ENCODE results near the gene PYGB.
A peak's percentile ranks its signal among the peaks of the same experiment; 100 is the strongest.

PYGB gene

GRCh38 chr20:25220810-25221591 is 26.9 kb upstream of the PYGB start:
- Histone ChIP-seq H3K27me3 (ENCODE audit: insufficient read depth, insufficient read length) (no peaks in the 10 kb centered on the region), H3K9me3 (ENCODE audit: insufficient read depth, low read length) (no peaks in the 10 kb centered on the region), H3K4me3 (ENCODE audit: insufficient read length, low read depth) (no peak overlapping the region), H3K36me3 (ENCODE audit: insufficient read depth, insufficient read length, low read length) (peaks cover 69% of the 10 kb centered on the region), H3K4me1 (ENCODE audit: insufficient read depth, insufficient read length) (peaks cover 15% of the 10 kb centered on the region), H3K9ac (ENCODE audit: insufficient read length, low read depth) (no peak overlapping the region)
- DNase-seq (ENCODE audit: low read depth, low spot score) = no peak
- no peak for TF ChIP-seq ZNF274 (IDR thresholded peaks at IDR 0.05; ENCODE audit: low read depth, low read length)
- TF ChIP-seq YY1 (IDR thresholded peaks at IDR 0.05; ENCODE audit: insufficient read depth, insufficient read length) = no peak
- TF ChIP-seq SUZ12 (IDR thresholded peaks at IDR 0.05; ENCODE audit: extremely low read depth, insufficient read depth, insufficient read length) = no peak

GRCh38 chr20:25221592-25222460 is 26.1 kb upstream of the PYGB start:
- H3K4me1 ChIP-seq (ENCODE audit: insufficient read depth, insufficient read length) = peaks cover 15% of the 10 kb centered on the region
- DNase-seq (ENCODE audit: low read depth, low spot score) = no peak
- H3K27me3 ChIP-seq (ENCODE audit: insufficient read depth, insufficient read length) = no peaks in the 10 kb centered on the region
- no peak overlapping the region for H3K4me3 ChIP-seq (ENCODE audit: insufficient read length, low read depth)
- H3K9ac ChIP-seq (ENCODE audit: insufficient read length, low read depth) = no peak overlapping the region
- peaks cover 70% of the 10 kb centered on the region for H3K36me3 ChIP-seq (ENCODE audit: insufficient read depth, insufficient read length, low read length)
- no peaks in the 10 kb centered on the region for H3K9me3 ChIP-seq (ENCODE audit: insufficient read depth, low read length)
- TF ChIP-seq ZNF274 (IDR thresholded peaks at IDR 0.05; ENCODE audit: low read depth, low read length) = no peak
- no peak for TF ChIP-seq SUZ12 (IDR thresholded peaks at IDR 0.05; ENCODE audit: extremely low read depth, insufficient read depth, insufficient read length)
- TF ChIP-seq YY1 (IDR thresholded peaks at IDR 0.05; ENCODE audit: insufficient read depth, insufficient read length) = no peak

- H3K36me3 ChIP-seq (ENCODE audit: insufficient read depth, insufficient read length, low read length) = peaks cover 63% of the 10 kb centered on the region
- peaks cover 15% of the 10 kb centered on the region for H3K4me1 ChIP-seq (ENCODE audit: insufficient read depth, insufficient read length)
- H3K27me3 ChIP-seq (ENCODE audit: insufficient read depth, insufficient read length) = no peaks in the 10 kb centered on the region
- no peaks in the 10 kb centered on the region for H3K9me3 ChIP-seq (ENCODE audit: insufficient read depth, low read length)
- H3K4me3 ChIP-seq (ENCODE audit: insufficient read length, low read depth) = no peak overlapping the region
- peak overlapping the region; percentile 56 for H3K9ac ChIP-seq (ENCODE audit: insufficient read length, low read depth)
- DNase-seq (ENCODE audit: low read depth, low spot score) = no peak
- TF ChIP-seq YY1 (IDR thresholded peaks at IDR 0.05; ENCODE audit: insufficient read depth, insufficient read length) (no peak), SUZ12 (IDR thresholded peaks at IDR 0.05; ENCODE audit: extremely low read depth, insufficient read depth, insufficient read length) (no peak), ZNF274 (IDR thresholded peaks at IDR 0.05; ENCODE audit: low read depth, low read length) (no peak)
These were observed 25.3 kb upstream of the PYGB start for GRCh38 chr20:25222461-25223178.

DNA sequence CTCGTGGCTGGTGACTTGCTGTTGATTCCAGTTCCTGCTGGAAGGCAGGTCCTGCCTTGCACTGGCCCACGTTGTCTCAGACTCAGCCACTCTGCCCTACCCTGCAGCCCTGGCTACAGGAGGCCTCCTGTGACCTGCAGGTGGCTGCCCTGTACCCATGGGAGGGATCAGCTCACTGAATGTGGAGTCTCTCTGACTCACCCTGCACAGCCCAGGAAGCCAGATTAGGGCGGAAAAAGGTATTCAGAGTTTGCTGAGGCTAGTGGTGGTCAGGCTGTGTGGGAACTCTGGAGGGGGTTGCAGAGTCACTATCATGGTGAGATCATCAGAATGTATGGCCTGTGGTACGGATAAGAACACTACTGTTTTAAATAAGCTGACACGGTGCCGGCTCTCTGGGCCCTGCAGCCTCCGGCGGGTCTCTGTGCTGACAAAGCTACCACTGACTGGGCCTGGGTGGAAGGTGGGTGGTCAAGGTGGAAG is 24.7 kb upstream of the PYGB start:
- Histone ChIP-seq H3K4me1 (ENCODE audit: insufficient read depth, insufficient read length) (peaks cover 15% of the 10 kb centered on the region), H3K9me3 (ENCODE audit: insufficient read depth, low read length) (no peaks in the 10 kb centered on the region), H3K9ac (ENCODE audit: insufficient read length, low read depth) (no peak overlapping the region), H3K36me3 (ENCODE audit: insufficient read depth, insufficient read length, low read length) (peaks cover 57% of the 10 kb centered on the region), H3K4me3 (ENCODE audit: insufficient read length, low read depth) (no peak overlapping the region), H3K27me3 (ENCODE audit: insufficient read depth, insufficient read length) (no peaks in the 10 kb centered on the region)
- TF ChIP-seq YY1 (IDR thresholded peaks at IDR 0.05; ENCODE audit: insufficient read depth, insufficient read length) (no peak), SUZ12 (IDR thresholded peaks at IDR 0.05; ENCODE audit: extremely low read depth, insufficient read depth, insufficient read length) (no peak), ZNF274 (IDR thresholded peaks at IDR 0.05; ENCODE audit: low read depth, low read length) (no peak)
- DNase-seq (ENCODE audit: low read depth, low spot score) = peak; percentile 58

DNA sequence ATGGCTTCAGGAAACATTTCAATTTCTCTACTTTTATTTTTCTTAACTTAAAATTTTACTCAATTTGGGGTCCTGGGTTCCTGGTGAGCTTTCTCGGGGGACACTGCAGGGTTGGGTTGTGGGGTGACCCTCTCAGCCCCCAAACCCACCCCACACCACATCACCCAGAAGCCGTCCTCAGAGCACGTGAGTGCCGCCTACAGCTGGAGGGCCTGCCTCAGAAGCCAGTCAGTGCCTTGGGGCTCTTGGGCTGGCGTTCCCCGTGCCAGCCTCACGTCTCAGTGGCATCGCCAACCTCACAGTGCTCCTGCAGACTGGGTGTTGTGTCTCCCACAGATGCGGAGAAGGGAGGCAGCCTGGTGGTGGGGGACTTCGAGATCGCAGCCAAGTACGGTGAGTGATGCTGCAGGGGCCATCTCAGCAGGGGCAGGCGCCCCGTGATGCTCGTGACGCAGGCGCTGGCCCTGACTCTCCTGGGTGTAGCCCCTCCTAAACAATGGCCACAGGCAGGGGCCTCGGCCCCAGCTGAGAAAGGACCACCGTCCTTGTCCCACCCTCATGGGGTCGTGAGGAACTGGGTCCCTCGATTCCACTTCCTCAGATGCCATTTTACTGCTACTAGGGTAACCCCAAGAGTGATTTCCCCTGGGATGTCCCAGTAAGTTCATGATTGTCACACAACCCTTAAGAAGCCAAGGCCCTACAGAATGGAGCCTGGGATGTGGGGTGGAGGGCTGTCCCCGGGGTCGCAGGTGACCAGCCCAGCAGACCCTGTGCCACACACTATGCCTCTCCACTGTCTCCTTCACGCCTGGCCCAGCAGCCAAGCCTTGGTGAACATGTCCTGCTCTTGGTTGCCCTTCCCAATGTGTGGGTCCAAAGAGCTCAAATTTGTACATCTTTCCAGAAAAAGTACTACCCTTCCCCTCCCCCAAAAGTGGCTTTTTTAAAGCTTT is 23.8 kb upstream of the PYGB start:
- Histone ChIP-seq H3K9ac (ENCODE audit: insufficient read length, low read depth) (peak overlapping the region; percentile 64), H3K9me3 (ENCODE audit: insufficient read depth, low read length) (no peaks in the 10 kb centered on the region), H3K36me3 (ENCODE audit: insufficient read depth, insufficient read length, low read length) (peaks cover 51% of the 10 kb centered on the region), H3K4me1 (ENCODE audit: insufficient read depth, insufficient read length) (peaks cover 15% of the 10 kb centered on the region), H3K4me3 (ENCODE audit: insufficient read length, low read depth) (no peak overlapping the region), H3K27me3 (ENCODE audit: insufficient read depth, insufficient read length) (no peaks in the 10 kb centered on the region)
- no peak for TF ChIP-seq SUZ12 (IDR thresholded peaks at IDR 0.05; ENCODE audit: extremely low read depth, insufficient read depth, insufficient read length)
- no peak for TF ChIP-seq YY1 (IDR thresholded peaks at IDR 0.05; ENCODE audit: insufficient read depth, insufficient read length)
- no peak for TF ChIP-seq ZNF274 (IDR thresholded peaks at IDR 0.05; ENCODE audit: low read depth, low read length)
- DNase-seq (ENCODE audit: low read depth, low spot score) = no peak

- Histone ChIP-seq H3K27me3 (ENCODE audit: insufficient read depth, insufficient read length) (no peaks in the 10 kb centered on the region), H3K36me3 (ENCODE audit: insufficient read depth, insufficient read length, low read length) (peaks cover 45% of the 10 kb centered on the region), H3K4me1 (ENCODE audit: insufficient read depth, insufficient read length) (peaks cover 15% of the 10 kb centered on the region), H3K9me3 (ENCODE audit: insufficient read depth, low read length) (no peaks in the 10 kb centered on the region), H3K4me3 (ENCODE audit: insufficient read length, low read depth) (no peak overlapping the region), H3K9ac (ENCODE audit: insufficient read length, low read depth) (no peak overlapping the region)
- TF ChIP-seq ZNF274 (IDR thresholded peaks at IDR 0.05; ENCODE audit: low read depth, low read length) (no peak), SUZ12 (IDR thresholded peaks at IDR 0.05; ENCODE audit: extremely low read depth, insufficient read depth, insufficient read length) (no peak), YY1 (IDR thresholded peaks at IDR 0.05; ENCODE audit: insufficient read depth, insufficient read length) (no peak)
- DNase-seq (ENCODE audit: low read depth, low spot score) = no peak
These were observed 22.9 kb upstream of the PYGB start for GRCh38 chr20:25224941-25225340.

All from NT2/D1 (cell line).